CD4-positive, alpha-beta memory T cell (primary cell): ENCODE measurements around the gene OR51L1. TPM values are rescaled to one million over a fixed set of nuclear protein-coding genes. Genes with fewer than 3 reads are reported as not detected.

ENCODE experiments used
- CTCF ChIA-PET: fragments of 350-600 bp; sonication (Branson Sonifier 250); formaldehyde crosslinking; loops from one replicate; lab custom pipeline; 2021; ENCODE audit warnings: inconsistent platforms; ENCODE audit not compliant: partially characterized antibody; lab: Charles Lee
- POLR2A ChIA-PET: fragments of 350-600 bp; sonication (Branson Sonifier 250); formaldehyde crosslinking; loops from one replicate; lab custom pipeline; 2021; ENCODE audit not compliant: partially characterized antibody; lab: Charles Lee
- DNase-seq, 5 donors: peaks; one replicate each; pipeline versions ENCODE4 v3.0.0 to v3.0.0-alpha.2; 2020 to 2022; ENCODE audit warnings: mixed read lengths in 1 of 5
- H3K27ac ChIP-seq: one replicate; pipeline ENCODE4 v1.7.0; 2013; ENCODE audit warnings: low read depth, low read length
- H3K27me3 ChIP-seq: 2 replicates; pipeline ENCODE4 v1.7.0; 2013; ENCODE audit warnings: mild to moderate bottlenecking, low read length, moderate library complexity; ENCODE audit not compliant: insufficient read depth
- H3K36me3 ChIP-seq: 2 replicates; pipeline ENCODE4 v1.7.0; 2013; ENCODE audit warnings: mild to moderate bottlenecking, low read length, moderate library complexity; ENCODE audit not compliant: insufficient read depth
- H3K4me1 ChIP-seq: 2 replicates; pipeline ENCODE4 v1.7.0; 2013; ENCODE audit warnings: mild to moderate bottlenecking, low read length, moderate library complexity; ENCODE audit not compliant: insufficient read depth
- H3K4me3 ChIP-seq, 2 donors: one replicate each; pipeline ENCODE4 v1.7.0; 2013; ENCODE audit warnings: low read length in 2 of 2, mild to moderate bottlenecking in 1 of 2
- H3K9me3 ChIP-seq, 2 donors: one replicate each; pipeline ENCODE4 v1.7.0; 2013; ENCODE audit warnings: low read length in 2 of 2, control low read depth in 1 of 2; ENCODE audit not compliant: control insufficient read depth in 1 of 2
- H3K27ac Mint-ChIP-seq, 7 donors: one replicate each; pipeline ENCODE4 v1.8.0; 2020 to 2021; ENCODE audit warnings: mixed read lengths in 7 of 7, mild to moderate bottlenecking in 6 of 7, inconsistent platforms in 3 of 7, moderate library complexity in 3 of 7
- H3K27me3 Mint-ChIP-seq, 2 donors: one replicate each; pipeline ENCODE4 v1.8.0; 2020 to 2021; ENCODE audit warnings: mixed read lengths in 2 of 2
- H3K36me3 Mint-ChIP-seq, 2 donors: one replicate each; pipeline ENCODE4 v1.8.0; 2020 to 2021; ENCODE audit warnings: mixed read lengths in 2 of 2, inconsistent platforms in 1 of 2, mild to moderate bottlenecking in 1 of 2
- H3K4me1 Mint-ChIP-seq, 4 donors: one replicate each; pipeline ENCODE4 v1.8.0; 2020 to 2021; ENCODE audit warnings: mixed read lengths in 4 of 4, mild to moderate bottlenecking in 1 of 4
- H3K4me3 Mint-ChIP-seq, 8 donors: one replicate each; pipeline ENCODE4 v1.8.0; 2020 to 2021; ENCODE audit warnings: mixed read lengths in 8 of 8, mild to moderate bottlenecking in 7 of 8, moderate library complexity in 6 of 8, inconsistent platforms in 3 of 8
- H3K9me3 Mint-ChIP-seq, 8 donors: one replicate each; pipeline ENCODE4 v1.8.0; 2020 to 2021; ENCODE audit warnings: mixed read lengths in 8 of 8, mild to moderate bottlenecking in 5 of 8, inconsistent platforms in 3 of 8, moderate library complexity in 1 of 8
- intact Hi-C: fragments of 100-400 bp; cut with micrococcal nuclease; formaldehyde crosslinking; loops from one replicate; pipeline ENCODE4 v1.15.1; 2023
- polyA plus RNA-seq, 2 donors: library from polyadenylated mRNA; unstranded; fragments of 300-500 nt; fragmentation: Illumina TruSeq; gene quantifications; one replicate each; pipeline ENCODE4 v1.2.3, GENCODE V29; 2021
- total RNA-seq, 2 experiments: library from RNA; stranded (reverse); gene quantifications; one replicate each; pipeline ENCODE4 v1.2.3, GENCODE V29; 2021

Gene OR51L1
- total and polyA plus RNA-seq, 4 experiments from 2014 or later = not detected

DNA sequence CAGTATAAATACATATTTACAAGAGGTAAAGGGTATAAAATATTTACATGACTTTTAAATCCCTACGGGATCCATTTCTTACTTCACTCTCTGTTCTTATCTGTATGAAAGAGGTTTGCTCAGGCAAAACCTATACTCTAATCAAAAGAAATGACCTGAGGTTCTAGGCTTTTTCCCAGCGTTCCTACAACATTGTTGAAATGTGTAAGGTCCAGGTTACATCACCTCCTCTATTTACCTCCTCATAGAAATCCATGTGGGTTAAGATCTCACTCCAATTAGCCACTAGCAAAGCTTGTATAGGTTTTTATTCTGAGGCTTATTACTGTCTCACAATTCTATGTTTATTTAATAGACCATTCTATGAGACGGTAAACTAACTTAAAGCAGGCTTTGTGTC lies 12.0 kb upstream of the OR51L1 start:
- peaks cover 0 to 5% (median 0%) of the 10 kb centered on the region in 8 donors for H3K9me3 Mint-ChIP-seq
- H3K36me3 Mint-ChIP-seq = no peaks in the 10 kb centered on the region
- no peak overlapping the region for H3K4me3 Mint-ChIP-seq
- CTCF ChIA-PET = no interaction called here
- no peaks in the 10 kb centered on the region for H3K27me3 Mint-ChIP-seq
- no peak overlapping the region for H3K4me3 ChIP-seq
- no peaks in the 10 kb centered on the region for H3K27me3 ChIP-seq
- no peak overlapping the region for H3K27ac Mint-ChIP-seq
- intact Hi-C loops = no loop called here
- H3K36me3 ChIP-seq = no peaks in the 10 kb centered on the region
- no peak overlapping the region for H3K27ac ChIP-seq
- DNase-seq = no peak
- H3K9me3 ChIP-seq = no peaks in the 10 kb centered on the region
- H3K4me1 ChIP-seq = no peaks in the 10 kb centered on the region
- POLR2A ChIA-PET = no interaction called here
- no peaks in the 10 kb centered on the region for H3K4me1 Mint-ChIP-seq

DNA sequence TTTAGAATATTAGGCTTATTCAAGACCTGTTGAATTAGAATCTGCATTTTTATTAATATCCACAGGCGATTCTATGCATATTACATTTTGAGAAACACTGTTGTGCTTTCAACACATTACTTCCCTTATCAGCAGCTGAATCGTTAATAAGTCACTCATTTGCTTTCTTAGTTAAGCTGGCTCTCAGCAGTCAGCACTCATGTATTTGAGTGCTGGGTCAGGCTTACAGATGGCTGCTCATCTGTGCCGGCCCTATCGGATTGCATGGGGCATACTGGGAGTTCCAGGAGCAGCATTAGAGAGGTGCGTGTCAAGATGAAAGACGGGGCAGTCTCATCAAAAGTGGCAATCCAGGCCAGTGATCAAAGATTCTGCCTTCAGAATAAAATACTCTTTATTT lies 10.8 kb upstream of the OR51L1 start:
- CTCF ChIA-PET = no interaction called here
- H3K27ac ChIP-seq = no peak overlapping the region
- intact Hi-C loops = no loop called here
- no peaks in the 10 kb centered on the region for H3K4me1 Mint-ChIP-seq
- no peaks in the 10 kb centered on the region for H3K9me3 Mint-ChIP-seq
- DNase-seq = no peak
- H3K9me3 ChIP-seq = no peaks in the 10 kb centered on the region
- no peaks in the 10 kb centered on the region for H3K27me3 Mint-ChIP-seq
- H3K4me3 Mint-ChIP-seq = no peak overlapping the region
- no peaks in the 10 kb centered on the region for H3K4me1 ChIP-seq
- H3K36me3 Mint-ChIP-seq = no peaks in the 10 kb centered on the region
- no peaks in the 10 kb centered on the region for H3K36me3 ChIP-seq
- H3K4me3 ChIP-seq = no peak overlapping the region
- H3K27ac Mint-ChIP-seq = no peak overlapping the region
- POLR2A ChIA-PET = no interaction called here
- H3K27me3 ChIP-seq = no peaks in the 10 kb centered on the region

DNA sequence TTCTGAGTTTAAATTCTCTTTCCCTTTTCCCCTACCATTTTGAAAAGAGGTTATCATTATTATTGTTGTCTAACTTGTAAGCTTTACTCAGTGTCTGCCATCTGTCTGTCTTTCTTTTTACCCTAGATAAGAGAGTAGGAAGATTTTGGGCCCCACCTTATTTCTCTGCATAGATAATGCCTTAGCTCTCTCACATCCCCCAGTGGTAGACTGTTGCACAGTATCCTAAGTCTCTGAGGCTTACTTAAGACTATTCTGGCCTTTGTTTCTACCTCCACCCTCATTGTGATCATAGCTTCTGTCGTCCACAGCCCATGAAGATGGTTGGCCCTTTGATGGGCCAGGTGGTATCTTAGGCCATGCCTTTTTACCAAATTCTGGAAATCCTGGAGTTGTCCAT lies 3.6 kb upstream of the OR51L1 start:
- Mint-ChIP-seq H3K9me3 (no peaks in the 10 kb centered on the region), H3K27me3 (no peaks in the 10 kb centered on the region), H3K4me3 (no peak overlapping the region), H3K4me1 (no peaks in the 10 kb centered on the region), H3K27ac (no peak overlapping the region), H3K36me3 (no peaks in the 10 kb centered on the region)
- Histone ChIP-seq H3K9me3 (no peaks in the 10 kb centered on the region), H3K36me3 (no peaks in the 10 kb centered on the region), H3K27ac (no peak overlapping the region), H3K4me1 (no peaks in the 10 kb centered on the region), H3K27me3 (no peaks in the 10 kb centered on the region), H3K4me3 (no peak overlapping the region)
- ChIA-PET POLR2A (no interaction called here), CTCF (no interaction called here)
- intact Hi-C loops = no loop called here
- DNase-seq = no peak

DNA sequence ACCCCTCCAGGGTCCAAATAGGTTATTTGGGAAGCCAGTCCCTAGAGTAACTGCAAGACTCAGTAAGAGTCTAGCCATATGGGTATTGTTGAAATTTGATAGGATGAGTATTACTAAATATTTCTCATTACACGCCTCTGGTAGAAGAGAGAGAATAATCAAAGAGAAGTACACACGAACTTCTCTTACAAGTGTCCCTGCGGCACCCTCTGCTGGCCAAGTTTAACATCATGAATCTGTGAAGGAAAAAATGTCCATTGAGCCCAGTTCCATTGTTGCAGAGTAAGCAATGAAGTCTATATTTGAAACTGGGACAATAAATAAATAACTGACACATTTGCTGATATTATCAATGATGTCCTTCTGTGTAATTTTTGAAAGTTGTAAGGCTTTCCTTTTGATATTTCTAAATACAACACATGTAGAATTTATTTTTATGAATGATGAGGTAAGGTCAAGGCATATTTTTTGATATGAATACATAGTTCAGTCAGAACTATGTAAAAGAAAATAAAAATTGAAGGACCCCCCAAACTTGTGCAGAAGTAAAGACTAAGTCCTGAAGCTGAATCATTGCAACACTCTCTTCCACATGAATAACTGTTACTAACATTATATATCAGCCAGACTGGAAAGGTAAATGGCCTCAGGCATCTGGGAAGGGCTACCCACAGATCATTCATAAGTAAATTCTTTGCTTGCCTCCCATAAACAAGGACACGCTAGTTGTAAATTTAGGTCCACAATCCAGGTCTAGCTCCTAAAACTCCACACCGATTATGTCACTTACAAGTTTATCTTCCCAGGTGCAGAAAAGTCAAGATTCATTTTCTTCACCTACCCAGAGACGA lies 10.0 kb downstream of the OR51L1 start:
- peaks cover 1 to 5% of the 10 kb centered on the region in 2 donors for H3K27me3 Mint-ChIP-seq
- intact Hi-C loops = no loop called here
- Histone ChIP-seq H3K9me3 (no peaks in the 10 kb centered on the region), H3K36me3 (no peaks in the 10 kb centered on the region), H3K27me3 (no peaks in the 10 kb centered on the region), H3K4me3 (no peak overlapping the region), H3K4me1 (no peaks in the 10 kb centered on the region), H3K27ac (no peak overlapping the region)
- POLR2A ChIA-PET = no interaction called here
- DNase-seq = no peak
- no peaks in the 10 kb centered on the region for H3K9me3 Mint-ChIP-seq
- H3K36me3 Mint-ChIP-seq = no peaks in the 10 kb centered on the region
- no peaks in the 10 kb centered on the region for H3K4me1 Mint-ChIP-seq
- no peak overlapping the region for H3K27ac Mint-ChIP-seq
- CTCF ChIA-PET = no interaction called here
- no peak overlapping the region for H3K4me3 Mint-ChIP-seq

DNA sequence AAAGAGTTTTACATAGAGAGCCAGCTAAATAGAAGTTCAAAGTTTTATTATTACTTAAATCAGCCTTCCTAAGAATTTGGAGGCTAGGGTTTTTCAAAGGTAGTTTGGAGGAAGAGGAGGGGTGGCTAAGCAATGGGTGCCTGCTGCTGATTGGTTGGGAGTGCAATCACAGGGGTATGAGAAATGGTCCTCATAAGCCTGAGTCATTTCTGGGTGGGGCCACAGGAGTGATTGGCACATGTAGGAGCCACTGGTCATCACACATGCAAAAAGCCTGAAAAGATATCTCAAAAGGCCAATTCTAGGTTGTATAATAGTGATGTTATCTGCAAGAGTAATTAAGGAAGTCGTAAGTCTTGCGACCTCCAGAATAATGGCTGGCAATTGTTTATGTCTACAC lies 12.9 kb downstream of the OR51L1 start:
- Mint-ChIP-seq H3K27me3 (peaks cover 1 to 5% of the 10 kb centered on the region in 2 donors), H3K4me3 (no peak overlapping the region), H3K36me3 (no peaks in the 10 kb centered on the region), H3K4me1 (no peaks in the 10 kb centered on the region), H3K27ac (no peak overlapping the region), H3K9me3 (peaks cover 0 to 4% (median 0%) of the 10 kb centered on the region in 8 donors)
- DNase-seq = no peak
- intact Hi-C loops = no loop called here
- no peaks in the 10 kb centered on the region for H3K4me1 ChIP-seq
- ChIA-PET POLR2A (no interaction called here), CTCF (no interaction called here)
- H3K27ac ChIP-seq = no peak overlapping the region
- H3K4me3 ChIP-seq = no peak overlapping the region
- no peaks in the 10 kb centered on the region for H3K36me3 ChIP-seq
- H3K9me3 ChIP-seq = no peaks in the 10 kb centered on the region
- no peaks in the 10 kb centered on the region for H3K27me3 ChIP-seq

DNA sequence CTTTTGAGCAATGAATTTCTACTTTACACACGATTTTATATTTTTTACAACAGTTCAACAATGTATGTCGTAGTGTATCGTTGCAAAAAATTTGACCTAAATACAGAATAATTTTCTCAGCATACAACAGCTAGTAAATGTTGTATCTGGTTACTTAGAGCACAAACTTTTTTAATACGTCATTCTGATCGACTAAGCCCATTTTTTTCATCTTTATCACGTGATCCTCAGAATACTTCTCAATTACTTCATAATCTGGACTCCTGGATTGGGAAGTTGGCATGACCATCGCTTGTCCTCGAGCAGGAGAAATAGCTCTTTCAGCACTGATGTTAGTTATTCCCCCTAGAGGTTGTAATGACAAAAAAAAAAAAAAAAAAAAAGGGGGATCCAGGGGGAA lies 16.6 kb downstream of the OR51L1 start:
- Mint-ChIP-seq H3K36me3 (no peaks in the 10 kb centered on the region), H3K27me3 (no peaks in the 10 kb centered on the region), H3K9me3 (peaks cover 0 to 4% (median 0%) of the 10 kb centered on the region in 8 donors), H3K4me1 (no peaks in the 10 kb centered on the region), H3K4me3 (no peak overlapping the region), H3K27ac (no peak overlapping the region)
- no peak overlapping the region for H3K4me3 ChIP-seq
- intact Hi-C loops = no loop called here
- H3K27me3 ChIP-seq = no peaks in the 10 kb centered on the region
- POLR2A ChIA-PET = no interaction called here
- CTCF ChIA-PET = no interaction called here
- no peak overlapping the region for H3K27ac ChIP-seq
- H3K9me3 ChIP-seq = no peaks in the 10 kb centered on the region
- H3K4me1 ChIP-seq = no peaks in the 10 kb centered on the region
- no peak for DNase-seq
- H3K36me3 ChIP-seq = no peaks in the 10 kb centered on the region

DNA sequence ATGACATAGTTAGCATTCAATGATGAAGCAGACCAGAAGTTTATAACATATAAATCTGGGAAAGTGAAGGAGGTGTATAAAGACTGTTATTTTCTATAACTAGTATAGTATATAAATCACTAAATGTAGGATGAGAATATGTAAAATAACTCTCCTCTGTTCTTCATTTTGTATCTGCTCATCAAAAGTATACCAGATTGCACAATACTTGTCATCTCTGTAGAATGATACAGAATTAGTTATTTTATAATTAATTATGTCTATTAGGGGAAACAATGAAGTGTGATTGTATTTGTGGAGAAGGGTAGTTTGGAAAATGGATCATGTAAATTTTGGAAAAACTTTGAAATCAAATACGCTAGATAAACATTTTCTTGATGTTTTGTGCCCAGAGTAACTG lies 18.4 kb downstream of the OR51L1 start:
- H3K4me1 Mint-ChIP-seq = no peaks in the 10 kb centered on the region
- intact Hi-C loops = no loop called here
- no peak overlapping the region for H3K27ac ChIP-seq
- H3K9me3 Mint-ChIP-seq = peaks cover 0 to 4% (median 0%) of the 10 kb centered on the region in 8 donors
- H3K27me3 Mint-ChIP-seq = no peaks in the 10 kb centered on the region
- no peak overlapping the region for H3K4me3 ChIP-seq
- no peaks in the 10 kb centered on the region for H3K9me3 ChIP-seq
- H3K36me3 ChIP-seq = no peaks in the 10 kb centered on the region
- H3K4me1 ChIP-seq = no peaks in the 10 kb centered on the region
- H3K36me3 Mint-ChIP-seq = no peaks in the 10 kb centered on the region
- no peak overlapping the region for H3K4me3 Mint-ChIP-seq
- DNase-seq = no peak
- H3K27me3 ChIP-seq = no peaks in the 10 kb centered on the region
- POLR2A ChIA-PET = no interaction called here
- CTCF ChIA-PET = no interaction called here
- no peak overlapping the region for H3K27ac Mint-ChIP-seq
